Loucy (cell line): ENCODE data around the gene SRGN.
A peak's percentile ranks its signal among the peaks of the same experiment; 100 is the strongest.

Source experiments
- H2AFZ ChIP-seq: fragments of 200-600 bp; sonication (generic); 2 replicates; pipeline ENCODE4 v1.6.0; 2016; ENCODE audit warnings: antibody characterized with exemption, mild to moderate bottlenecking, low read length, moderate library complexity
- H3F3A ChIP-seq: fragments of 200-600 bp; 2 replicates; pipeline ENCODE4 v1.6.0; 2016; ENCODE audit warnings: antibody characterized with exemption, low read depth, mild to moderate bottlenecking
- H3K27me3 ChIP-seq: fragments of 200-600 bp; sonication (generic); 2 replicates; pipeline ENCODE4 v1.6.1; 2014; ENCODE audit warnings: low read length, mild to moderate bottlenecking; ENCODE audit not compliant: insufficient read depth, poor library complexity, severe bottlenecking
- H3K36me3 ChIP-seq: fragments of 200-600 bp; sonication (generic); 2 replicates; pipeline ENCODE4 v1.6.1; 2016; ENCODE audit warnings: low read length; ENCODE audit not compliant: insufficient read depth
- H3K4me1 ChIP-seq: fragments of 200-600 bp; sonication (generic); 2 replicates; pipeline ENCODE4 v1.5.1; 2014; ENCODE audit warnings: low read length, mild to moderate bottlenecking; ENCODE audit not compliant: insufficient read depth, poor library complexity, severe bottlenecking
- H3K4me2 ChIP-seq: fragments of 200-600 bp; sonication (generic); 2 replicates; pipeline ENCODE4 v1.6.0; 2014; ENCODE audit warnings: antibody characterized with exemption, low read length, low read depth, mild to moderate bottlenecking; ENCODE audit not compliant: poor library complexity, severe bottlenecking
- H3K4me3 ChIP-seq: fragments of 200-600 bp; sonication (generic); 2 replicates; pipeline ENCODE4 v1.5.1; 2014; ENCODE audit warnings: low read length, mild to moderate bottlenecking, mixed read lengths; ENCODE audit not compliant: poor library complexity, severe bottlenecking
- H3K79me2 ChIP-seq: fragments of 200-600 bp; sonication (generic); 2 replicates; pipeline ENCODE4 v1.6.1; 2014; ENCODE audit warnings: low read length; ENCODE audit not compliant: insufficient read depth
- H3K9ac ChIP-seq: fragments of 200-600 bp; sonication (generic); 2 replicates; pipeline ENCODE4 v1.6.0; 2014; ENCODE audit warnings: mild to moderate bottlenecking, low read depth, low read length, moderate library complexity; ENCODE audit not compliant: poor library complexity, severe bottlenecking
- H3K9me2 ChIP-seq: fragments of 200-600 bp; sonication (generic); replicated peaks from 2 replicates; pipeline ENCODE4 v1.6.1; 2016; ENCODE audit warnings: low read depth, low read length, mixed read lengths
- H3K9me3 ChIP-seq: fragments of 200-600 bp; sonication (generic); 2 replicates; pipeline ENCODE4 v1.6.1; 2014; ENCODE audit warnings: mild to moderate bottlenecking, antibody characterized with exemption, low read length, low read depth; ENCODE audit not compliant: insufficient read depth
- H4K20me1 ChIP-seq: fragments of 200-600 bp; sonication (generic); 2 replicates; pipeline ENCODE4 v1.6.0; 2014; ENCODE audit warnings: antibody characterized with exemption, low read length, mild to moderate bottlenecking; ENCODE audit not compliant: insufficient read depth, poor library complexity, severe bottlenecking
- EZH2phosphoT487 ChIP-seq: fragments of 200-600 bp; IDR thresholded peaks from 2 replicates; pipeline ENCODE4 v1.6.1; 2018; ENCODE audit warnings: antibody characterized with exemption, mild to moderate bottlenecking, moderate library complexity, borderline replicate concordance
- TF ChIP-seq, protein P1 (sequence below): fragments of 200-600 bp; sonication (generic); conservative IDR thresholded peaks from 2 replicates; pipeline ENCODE4 v1.5.1; 2014; ENCODE audit warnings: mild to moderate bottlenecking, antibody characterized with exemption, low read length

The SRGN gene

DNA sequence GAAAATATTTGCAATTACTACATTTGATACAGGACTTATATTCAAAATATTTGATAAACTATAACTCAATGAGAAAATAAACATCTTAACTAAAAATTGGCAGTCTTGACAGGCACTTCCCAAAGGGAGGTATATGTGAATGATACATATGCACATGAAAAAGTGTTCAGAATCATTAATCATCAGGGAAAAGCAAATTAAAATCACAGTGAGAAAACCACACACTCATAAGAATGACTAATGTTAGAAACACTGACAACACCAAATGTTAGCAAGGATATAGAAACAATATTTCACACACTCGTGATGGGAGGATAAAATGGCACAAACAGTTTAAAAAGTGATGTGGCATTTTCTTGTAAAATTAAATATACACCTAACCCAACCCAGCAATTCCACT lies 32.0 kb downstream of the SRGN start:
- Histone ChIP-seq H2AFZ (peak overlapping the region; percentile 8; the same call in 1 of the 2 replicates), H3F3A (no peaks in the 10 kb centered on the region), H3K4me2 (no peak overlapping the region), H3K27me3 (no peaks in the 10 kb centered on the region), H3K36me3 (no peaks in the 10 kb centered on the region), H3K4me1 (peaks cover 7% of the 10 kb centered on the region), H3K9me2 (no peaks in the 10 kb centered on the region), H3K9me3 (no peaks in the 10 kb centered on the region), H3K9ac (no peak overlapping the region), H3K4me3 (no peak overlapping the region), H4K20me1 (peaks cover under 1% of the 10 kb centered on the region), H3K79me2 (peaks cover 9% of the 10 kb centered on the region)
- TF ChIP-seq, protein P1, sequence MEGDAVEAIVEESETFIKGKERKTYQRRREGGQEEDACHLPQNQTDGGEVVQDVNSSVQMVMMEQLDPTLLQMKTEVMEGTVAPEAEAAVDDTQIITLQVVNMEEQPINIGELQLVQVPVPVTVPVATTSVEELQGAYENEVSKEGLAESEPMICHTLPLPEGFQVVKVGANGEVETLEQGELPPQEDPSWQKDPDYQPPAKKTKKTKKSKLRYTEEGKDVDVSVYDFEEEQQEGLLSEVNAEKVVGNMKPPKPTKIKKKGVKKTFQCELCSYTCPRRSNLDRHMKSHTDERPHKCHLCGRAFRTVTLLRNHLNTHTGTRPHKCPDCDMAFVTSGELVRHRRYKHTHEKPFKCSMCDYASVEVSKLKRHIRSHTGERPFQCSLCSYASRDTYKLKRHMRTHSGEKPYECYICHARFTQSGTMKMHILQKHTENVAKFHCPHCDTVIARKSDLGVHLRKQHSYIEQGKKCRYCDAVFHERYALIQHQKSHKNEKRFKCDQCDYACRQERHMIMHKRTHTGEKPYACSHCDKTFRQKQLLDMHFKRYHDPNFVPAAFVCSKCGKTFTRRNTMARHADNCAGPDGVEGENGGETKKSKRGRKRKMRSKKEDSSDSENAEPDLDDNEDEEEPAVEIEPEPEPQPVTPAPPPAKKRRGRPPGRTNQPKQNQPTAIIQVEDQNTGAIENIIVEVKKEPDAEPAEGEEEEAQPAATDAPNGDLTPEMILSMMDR = no peak
- no peak for TF ChIP-seq EZH2phosphoT487

DNA sequence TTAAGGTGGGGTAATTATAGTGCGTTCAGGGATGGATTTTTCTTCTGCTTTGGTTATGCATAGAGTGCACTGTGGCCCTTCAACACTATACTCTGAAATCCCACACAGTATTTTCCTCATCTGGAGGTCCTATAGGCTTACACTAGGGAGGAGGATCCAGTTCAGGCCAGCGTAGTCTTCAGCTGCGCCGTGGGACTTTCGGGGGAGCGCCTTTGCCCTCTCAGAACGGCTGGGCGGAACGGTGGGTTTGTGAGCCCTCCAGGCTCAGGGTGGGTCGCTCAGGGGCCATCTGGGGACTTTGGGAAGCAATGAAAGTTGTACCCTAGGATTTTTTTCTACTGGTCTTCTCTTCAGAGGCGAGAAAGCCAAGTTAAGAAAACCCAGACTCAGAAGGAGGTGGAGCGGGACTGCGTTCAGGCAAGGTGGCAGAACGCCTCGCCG lies 35.4 kb downstream of the SRGN start:
- Histone ChIP-seq H3K79me2 (peaks cover 41% of the 10 kb centered on the region), H3K9me3 (no peaks in the 10 kb centered on the region), H3K9ac (peak overlapping the region; percentile 91), H3K27me3 (no peaks in the 10 kb centered on the region), H3K4me2 (peak overlapping the region; percentile 74), H3K4me1 (peaks cover 22% of the 10 kb centered on the region), H3F3A (no peaks in the 10 kb centered on the region), H3K9me2 (no peaks in the 10 kb centered on the region), H2AFZ (peak overlapping the region; percentile 95), H4K20me1 (peaks cover 17% of the 10 kb centered on the region), H3K36me3 (no peaks in the 10 kb centered on the region), H3K4me3 (peak overlapping the region; percentile 91)
- no peak for TF ChIP-seq EZH2phosphoT487
- TF ChIP-seq, protein P1 = peak; percentile 60

DNA sequence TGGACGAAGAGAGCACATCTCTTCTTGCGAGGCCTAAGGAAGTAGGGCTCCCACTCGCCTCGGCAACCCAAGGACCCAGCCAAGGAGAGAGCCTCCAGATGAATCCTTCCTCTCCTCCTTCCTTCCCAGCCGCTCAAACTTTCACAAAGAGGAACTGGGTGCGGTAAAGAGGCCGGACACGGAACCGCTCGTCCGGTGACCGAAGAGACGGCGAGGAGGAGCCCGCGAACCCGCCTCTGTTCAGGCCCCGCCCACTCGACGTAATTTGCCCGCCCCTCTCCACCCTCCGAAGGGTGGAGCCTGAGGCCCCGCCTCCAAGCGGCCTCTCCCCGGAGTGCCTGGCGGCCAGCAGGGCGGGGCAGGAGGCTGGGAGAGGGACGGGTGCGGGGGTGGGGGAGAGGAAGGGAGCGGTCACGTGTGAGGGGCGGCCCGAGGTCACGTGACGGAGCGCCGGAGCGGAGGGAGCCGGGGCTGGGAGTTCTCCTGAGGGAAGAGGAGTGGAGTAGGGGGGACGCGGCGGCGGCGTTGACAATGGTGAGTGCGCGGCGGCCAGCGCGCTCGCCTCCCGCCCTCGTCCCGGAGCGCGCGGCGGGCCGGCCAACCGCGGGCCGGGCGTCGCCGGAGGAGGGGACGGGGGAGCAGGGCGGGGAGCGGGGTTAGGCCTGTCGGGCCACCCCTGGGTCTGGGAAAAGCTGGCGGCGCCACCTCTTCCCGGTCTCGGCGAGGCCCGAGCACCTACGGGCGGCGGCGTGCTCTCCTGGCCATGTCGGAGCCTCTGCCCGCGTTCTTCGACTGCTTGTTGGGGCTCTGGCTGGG lies 36.1 kb downstream of the SRGN start, which contains the start of gene VPS26A:
VPS26A (plus strand) TSS at position 432 of the 816 bp plus-strand sequence; CDS start at position 532, 100 bp downstream.
- peaks cover 23% of the 10 kb centered on the region for H3K4me1 ChIP-seq

More for the DNA sequence above, 36.1 kb downstream of the SRGN start, which contains the start of gene VPS26A:
- Histone ChIP-seq H3K9me3 (no peaks in the 10 kb centered on the region), H2AFZ (peak within 1 kb of the TSS; percentile 95), H3K9ac (peak within 1 kb of the TSS; percentile 91), H3K36me3 (no peaks in the 10 kb centered on the region), H4K20me1 (peaks cover 22% of the 10 kb centered on the region), H3K4me3 (peak within 1 kb of the TSS; percentile 91), H3K27me3 (no peaks in the 10 kb centered on the region), H3K4me2 (peak within 1 kb of the TSS; percentile 90), H3K9me2 (no peaks in the 10 kb centered on the region), H3K79me2 (peaks cover 47% of the 10 kb centered on the region), H3F3A (no peaks in the 10 kb centered on the region)
- TF ChIP-seq, protein P1 = no peak
- no peak for TF ChIP-seq EZH2phosphoT487
